Measurements from ENCODE around the gene ADH7. TPM values are rescaled to one million over a fixed set of nuclear protein-coding genes. Genes with fewer than 3 reads are reported as not detected.
A peak's percentile ranks its signal among the peaks of the same experiment; 100 is the strongest.

Gene ADH7
- total and polyA plus RNA-seq, 2 of the 13 experiments (the other 11 are each of a cell fraction or from before 2014, with no cell fraction given) = not detected

DNA sequence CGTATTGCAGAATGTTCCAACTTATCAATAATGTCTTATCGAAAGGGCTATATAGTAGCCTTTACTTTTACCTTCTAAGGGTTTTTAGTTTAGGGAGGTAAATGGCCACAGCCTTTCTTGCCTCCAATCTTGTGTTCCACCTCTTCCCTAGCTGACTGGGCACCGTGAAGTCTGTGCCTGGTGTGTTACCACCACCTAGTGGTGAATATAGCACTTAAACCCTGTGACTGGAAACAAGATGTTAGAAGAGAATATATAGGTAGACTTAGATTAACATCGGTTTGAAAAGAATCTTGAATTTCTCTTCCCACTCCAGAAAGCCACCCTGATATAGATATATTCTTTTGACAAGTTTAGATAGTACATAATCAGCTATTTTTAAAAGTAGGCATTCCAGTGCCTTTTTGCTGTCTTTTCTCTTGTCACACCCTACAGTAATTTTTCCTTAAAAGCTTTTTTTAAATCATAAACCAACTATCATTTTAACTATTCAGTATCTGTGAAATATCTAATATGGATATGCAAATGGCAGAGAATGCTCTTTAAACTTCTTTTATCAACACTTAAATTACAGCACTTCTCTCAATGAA is 27.8 kb upstream of the ADH7 start (continued):
- TF ChIP-seq, protein P1, sequence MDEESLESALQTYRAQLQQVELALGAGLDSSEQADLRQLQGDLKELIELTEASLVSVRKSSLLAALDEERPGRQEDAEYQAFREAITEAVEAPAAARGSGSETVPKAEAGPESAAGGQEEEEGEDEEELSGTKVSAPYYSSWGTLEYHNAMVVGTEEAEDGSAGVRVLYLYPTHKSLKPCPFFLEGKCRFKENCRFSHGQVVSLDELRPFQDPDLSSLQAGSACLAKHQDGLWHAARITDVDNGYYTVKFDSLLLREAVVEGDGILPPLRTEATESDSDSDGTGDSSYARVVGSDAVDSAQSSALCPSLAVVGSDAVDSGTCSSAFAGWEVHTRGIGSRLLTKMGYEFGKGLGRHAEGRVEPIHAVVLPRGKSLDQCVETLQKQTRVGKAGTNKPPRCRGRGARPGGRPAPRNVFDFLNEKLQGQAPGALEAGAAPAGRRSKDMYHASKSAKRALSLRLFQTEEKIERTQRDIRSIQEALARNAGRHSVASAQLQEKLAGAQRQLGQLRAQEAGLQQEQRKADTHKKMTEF (CRISPR knock-in tag; IDR thresholded peaks at IDR 0.05) = 0 out of 2 replicates have a peak, but pooled peaks have one; percentile 22
- no peak for TF ChIP-seq ZNF432 (CRISPR knock-in tag; IDR thresholded peaks at IDR 0.05; ENCODE audit: borderline replicate concordance)
- TF ChIP-seq, protein P2, sequence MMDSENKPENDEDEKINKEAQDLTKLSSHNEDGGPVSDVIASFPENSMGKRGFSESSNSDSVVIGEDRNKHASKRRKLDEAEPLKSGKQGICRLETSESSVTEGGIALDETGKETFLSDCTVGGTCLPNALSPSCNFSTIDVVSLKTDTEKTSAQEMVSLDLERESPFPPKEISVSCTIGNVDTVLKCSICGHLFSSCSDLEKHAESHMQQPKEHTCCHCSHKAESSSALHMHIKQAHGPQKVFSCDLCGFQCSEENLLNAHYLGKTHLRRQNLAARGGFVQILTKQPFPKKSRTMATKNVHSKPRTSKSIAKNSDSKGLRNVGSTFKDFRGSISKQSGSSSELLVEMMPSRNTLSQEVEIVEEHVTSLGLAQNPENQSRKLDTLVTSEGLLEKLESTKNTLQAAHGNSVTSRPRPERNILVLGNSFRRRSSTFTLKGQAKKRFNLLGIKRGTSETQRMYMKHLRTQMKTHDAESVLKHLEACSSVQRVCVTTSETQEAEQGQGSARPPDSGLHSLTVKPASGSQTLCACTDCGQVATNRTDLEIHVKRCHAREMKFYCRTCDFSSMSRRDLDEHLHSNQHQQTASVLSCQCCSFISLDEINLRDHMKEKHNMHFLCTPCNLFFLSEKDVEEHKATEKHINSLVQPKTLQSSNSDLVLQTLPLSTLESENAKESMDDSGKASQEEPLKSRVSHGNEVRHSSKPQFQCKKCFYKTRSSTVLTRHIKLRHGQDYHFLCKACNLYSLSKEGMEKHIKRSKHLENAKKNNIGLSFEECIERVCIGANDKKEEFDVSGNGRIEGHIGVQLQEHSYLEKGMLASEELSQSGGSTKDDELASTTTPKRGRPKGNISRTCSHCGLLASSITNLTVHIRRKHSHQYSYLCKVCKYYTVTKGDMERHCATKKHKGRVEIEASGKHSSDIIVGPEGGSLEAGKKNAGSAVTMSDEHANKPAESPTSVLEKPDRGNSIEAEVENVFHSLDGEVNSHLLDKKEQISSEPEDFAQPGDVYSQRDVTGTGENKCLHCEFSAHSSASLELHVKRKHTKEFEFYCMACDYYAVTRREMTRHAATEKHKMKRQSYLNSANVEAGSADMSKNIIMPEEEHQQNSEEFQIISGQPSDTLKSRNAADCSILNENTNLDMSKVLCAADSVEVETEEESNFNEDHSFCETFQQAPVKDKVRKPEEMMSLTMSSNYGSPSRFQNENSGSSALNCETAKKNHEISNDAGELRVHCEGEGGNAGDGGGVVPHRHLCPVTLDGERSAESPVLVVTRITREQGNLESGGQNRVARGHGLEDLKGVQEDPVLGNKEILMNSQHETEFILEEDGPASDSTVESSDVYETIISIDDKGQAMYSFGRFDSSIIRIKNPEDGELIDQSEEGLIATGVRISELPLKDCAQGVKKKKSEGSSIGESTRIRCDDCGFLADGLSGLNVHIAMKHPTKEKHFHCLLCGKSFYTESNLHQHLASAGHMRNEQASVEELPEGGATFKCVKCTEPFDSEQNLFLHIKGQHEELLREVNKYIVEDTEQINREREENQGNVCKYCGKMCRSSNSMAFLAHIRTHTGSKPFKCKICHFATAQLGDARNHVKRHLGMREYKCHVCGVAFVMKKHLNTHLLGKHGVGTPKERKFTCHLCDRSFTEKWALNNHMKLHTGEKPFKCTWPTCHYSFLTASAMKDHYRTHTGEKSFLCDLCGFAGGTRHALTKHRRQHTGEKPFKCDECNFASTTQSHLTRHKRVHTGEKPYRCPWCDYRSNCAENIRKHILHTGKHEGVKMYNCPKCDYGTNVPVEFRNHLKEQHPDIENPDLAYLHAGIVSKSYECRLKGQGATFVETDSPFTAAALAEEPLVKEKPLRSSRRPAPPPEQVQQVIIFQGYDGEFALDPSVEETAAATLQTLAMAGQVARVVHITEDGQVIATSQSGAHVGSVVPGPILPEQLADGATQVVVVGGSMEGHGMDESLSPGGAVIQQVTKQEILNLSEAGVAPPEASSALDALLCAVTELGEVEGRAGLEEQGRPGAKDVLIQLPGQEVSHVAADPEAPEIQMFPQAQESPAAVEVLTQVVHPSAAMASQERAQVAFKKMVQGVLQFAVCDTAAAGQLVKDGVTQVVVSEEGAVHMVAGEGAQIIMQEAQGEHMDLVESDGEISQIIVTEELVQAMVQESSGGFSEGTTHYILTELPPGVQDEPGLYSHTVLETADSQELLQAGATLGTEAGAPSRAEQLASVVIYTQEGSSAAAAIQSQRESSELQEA (CRISPR knock-in tag; IDR thresholded peaks at IDR 0.05; ENCODE audit: not compliant biosample characterization) = no peak
- TF ChIP-seq, protein P3, sequence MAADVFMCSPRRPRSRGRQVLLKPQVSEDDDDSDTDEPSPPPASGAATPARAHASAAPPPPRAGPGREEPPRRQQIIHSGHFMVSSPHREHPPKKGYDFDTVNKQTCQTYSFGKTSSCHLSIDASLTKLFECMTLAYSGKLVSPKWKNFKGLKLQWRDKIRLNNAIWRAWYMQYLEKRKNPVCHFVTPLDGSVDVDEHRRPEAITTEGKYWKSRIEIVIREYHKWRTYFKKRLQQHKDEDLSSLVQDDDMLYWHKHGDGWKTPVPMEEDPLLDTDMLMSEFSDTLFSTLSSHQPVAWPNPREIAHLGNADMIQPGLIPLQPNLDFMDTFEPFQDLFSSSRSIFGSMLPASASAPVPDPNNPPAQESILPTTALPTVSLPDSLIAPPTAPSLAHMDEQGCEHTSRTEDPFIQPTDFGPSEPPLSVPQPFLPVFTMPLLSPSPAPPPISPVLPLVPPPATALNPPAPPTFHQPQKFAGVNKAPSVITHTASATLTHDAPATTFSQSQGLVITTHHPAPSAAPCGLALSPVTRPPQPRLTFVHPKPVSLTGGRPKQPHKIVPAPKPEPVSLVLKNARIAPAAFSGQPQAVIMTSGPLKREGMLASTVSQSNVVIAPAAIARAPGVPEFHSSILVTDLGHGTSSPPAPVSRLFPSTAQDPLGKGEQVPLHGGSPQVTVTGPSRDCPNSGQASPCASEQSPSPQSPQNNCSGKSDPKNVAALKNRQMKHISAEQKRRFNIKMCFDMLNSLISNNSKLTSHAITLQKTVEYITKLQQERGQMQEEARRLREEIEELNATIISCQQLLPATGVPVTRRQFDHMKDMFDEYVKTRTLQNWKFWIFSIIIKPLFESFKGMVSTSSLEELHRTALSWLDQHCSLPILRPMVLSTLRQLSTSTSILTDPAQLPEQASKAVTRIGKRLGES (CRISPR knock-in tag; IDR thresholded peaks at IDR 0.05; ENCODE audit: borderline replicate concordance) = no peak
- TF ChIP-seq, protein P4, sequence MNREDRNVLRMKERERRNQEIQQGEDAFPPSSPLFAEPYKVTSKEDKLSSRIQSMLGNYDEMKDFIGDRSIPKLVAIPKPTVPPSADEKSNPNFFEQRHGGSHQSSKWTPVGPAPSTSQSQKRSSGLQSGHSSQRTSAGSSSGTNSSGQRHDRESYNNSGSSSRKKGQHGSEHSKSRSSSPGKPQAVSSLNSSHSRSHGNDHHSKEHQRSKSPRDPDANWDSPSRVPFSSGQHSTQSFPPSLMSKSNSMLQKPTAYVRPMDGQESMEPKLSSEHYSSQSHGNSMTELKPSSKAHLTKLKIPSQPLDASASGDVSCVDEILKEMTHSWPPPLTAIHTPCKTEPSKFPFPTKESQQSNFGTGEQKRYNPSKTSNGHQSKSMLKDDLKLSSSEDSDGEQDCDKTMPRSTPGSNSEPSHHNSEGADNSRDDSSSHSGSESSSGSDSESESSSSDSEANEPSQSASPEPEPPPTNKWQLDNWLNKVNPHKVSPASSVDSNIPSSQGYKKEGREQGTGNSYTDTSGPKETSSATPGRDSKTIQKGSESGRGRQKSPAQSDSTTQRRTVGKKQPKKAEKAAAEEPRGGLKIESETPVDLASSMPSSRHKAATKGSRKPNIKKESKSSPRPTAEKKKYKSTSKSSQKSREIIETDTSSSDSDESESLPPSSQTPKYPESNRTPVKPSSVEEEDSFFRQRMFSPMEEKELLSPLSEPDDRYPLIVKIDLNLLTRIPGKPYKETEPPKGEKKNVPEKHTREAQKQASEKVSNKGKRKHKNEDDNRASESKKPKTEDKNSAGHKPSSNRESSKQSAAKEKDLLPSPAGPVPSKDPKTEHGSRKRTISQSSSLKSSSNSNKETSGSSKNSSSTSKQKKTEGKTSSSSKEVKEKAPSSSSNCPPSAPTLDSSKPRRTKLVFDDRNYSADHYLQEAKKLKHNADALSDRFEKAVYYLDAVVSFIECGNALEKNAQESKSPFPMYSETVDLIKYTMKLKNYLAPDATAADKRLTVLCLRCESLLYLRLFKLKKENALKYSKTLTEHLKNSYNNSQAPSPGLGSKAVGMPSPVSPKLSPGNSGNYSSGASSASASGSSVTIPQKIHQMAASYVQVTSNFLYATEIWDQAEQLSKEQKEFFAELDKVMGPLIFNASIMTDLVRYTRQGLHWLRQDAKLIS (CRISPR knock-in tag; IDR thresholded peaks at IDR 0.05) = no peak

Measured in HepG2 (cell line).